ENCODE results near the gene ZNF839. TPM values are rescaled to one million over a fixed set of nuclear protein-coding genes. Genes with fewer than 3 reads are reported as not detected.

The ZNF839 gene
- total and polyA plus RNA-seq, 12 donors = 3.8 to 13.4 (median 8.4) TPM

- WGBS, 2 donors = 95% methylated on average over 2 of the region's 2 CpGs
- Histone ChIP-seq H3K4me3 (no peak overlapping the region), H3K36me3 (peaks cover 0 to 33% (median 3%) of the 10 kb centered on the region in 9 donors), H3K9me3 (no peaks in the 10 kb centered on the region), H3K27me3 (no peaks in the 10 kb centered on the region), H3K27ac (peak overlapping the region in 3 of 10 donors; percentile 17 to 51 (median 17)), H3K4me1 (peaks cover 0 to 26% (median 22%) of the 10 kb centered on the region in 9 donors)
- TF ChIP-seq CTCF (IDR thresholded peaks at IDR 0.05) = no peak
- no peak for ATAC-seq
- DNase-seq = no peak
- intact Hi-C loops (cut with DNase I) = no loop called here
These were observed 69.7 kb downstream of the ZNF839 start for GRCh38 chr14:102389246-102389645.

GRCh38 chr14:102390064-102390855 lies 70.7 kb downstream of the ZNF839 start:
- Histone ChIP-seq H3K36me3 (peaks cover 0 to 25% (median 3%) of the 10 kb centered on the region in 9 donors), H3K27ac (peak overlapping the region in 3 of 10 donors; percentile 17 to 51 (median 17)), H3K4me3 (no peak overlapping the region), H3K4me1 (peaks cover 0 to 26% (median 22%) of the 10 kb centered on the region in 9 donors), H3K27me3 (no peaks in the 10 kb centered on the region), H3K9me3 (no peaks in the 10 kb centered on the region)
- DNase-seq = no peak
- TF ChIP-seq CTCF (IDR thresholded peaks at IDR 0.05) = no peak
- 61 to 64% methylated on average over 2 of the region's 2 CpGs for WGBS, 2 donors
- intact Hi-C loops (cut with DNase I) = no loop called here
- ATAC-seq = no peak

Other genes with a start within 250 kb of the ZNF839 start
- 100 to 1,000 TPM; 315 to 501 (median 402) TPM for gene HSP90AA1, start 232.7 kb upstream of the ZNF839 start, total RNA-seq
- 100 to 1,000 TPM; 525 to 612 TPM for gene HSP90AA1, start 232.7 kb upstream of the ZNF839 start, polyA plus RNA-seq
- gene WDR20, start 179.8 kb upstream of the ZNF839 start, total RNA-seq = 10 to 100 TPM; 19.0 to 28.0 (median 20.6) TPM
- 10 to 100 TPM; 10.7 to 16.4 TPM for gene WDR20, start 179.8 kb upstream of the ZNF839 start, polyA plus RNA-seq
- gene MOK, start 14.6 kb upstream of the ZNF839 start, total RNA-seq = 10 to 100 TPM in 4 of 10 donors, 1 to 10 TPM in 6; 6.6 to 15.5 (median 9.5) TPM
- 10 to 100 TPM; 17.6 to 19.8 TPM for gene MOK, start 14.6 kb upstream of the ZNF839 start, polyA plus RNA-seq
- gene CINP, start 43.1 kb downstream of the ZNF839 start, total RNA-seq = 10 to 100 TPM; 26.6 to 36.7 (median 31.0) TPM
- gene CINP, start 43.1 kb downstream of the ZNF839 start, polyA plus RNA-seq = 10 to 100 TPM; 40.8 to 46.0 TPM
- 10 to 100 TPM; 20.1 to 34.2 (median 25.3) TPM for gene TECPR2, start 43.2 kb downstream of the ZNF839 start, total RNA-seq
- 1 to 10 TPM; 6.8 to 6.9 TPM for gene TECPR2, start 43.2 kb downstream of the ZNF839 start, polyA plus RNA-seq
- 100 to 1,000 TPM in 8 of 10 donors, 10 to 100 TPM in 2; 94.4 to 264 (median 124) TPM for gene ANKRD9, start 190.0 kb downstream of the ZNF839 start, total RNA-seq
- gene ANKRD9, start 190.0 kb downstream of the ZNF839 start, polyA plus RNA-seq = 100 to 1,000 TPM; 102 to 117 TPM

Measured in heart right ventricle (tissue), 16 donors.